Medulla oblongata (tissue), 1 donor: Measurements from ENCODE around the gene RPS6KA2.

Experiments
- DNase-seq: peaks from one replicate; pipeline ENCODE4 v3.0.0-alpha.2; 2015; ENCODE audit errors: extremely low spot score

The RPS6KA2 gene

DNA sequence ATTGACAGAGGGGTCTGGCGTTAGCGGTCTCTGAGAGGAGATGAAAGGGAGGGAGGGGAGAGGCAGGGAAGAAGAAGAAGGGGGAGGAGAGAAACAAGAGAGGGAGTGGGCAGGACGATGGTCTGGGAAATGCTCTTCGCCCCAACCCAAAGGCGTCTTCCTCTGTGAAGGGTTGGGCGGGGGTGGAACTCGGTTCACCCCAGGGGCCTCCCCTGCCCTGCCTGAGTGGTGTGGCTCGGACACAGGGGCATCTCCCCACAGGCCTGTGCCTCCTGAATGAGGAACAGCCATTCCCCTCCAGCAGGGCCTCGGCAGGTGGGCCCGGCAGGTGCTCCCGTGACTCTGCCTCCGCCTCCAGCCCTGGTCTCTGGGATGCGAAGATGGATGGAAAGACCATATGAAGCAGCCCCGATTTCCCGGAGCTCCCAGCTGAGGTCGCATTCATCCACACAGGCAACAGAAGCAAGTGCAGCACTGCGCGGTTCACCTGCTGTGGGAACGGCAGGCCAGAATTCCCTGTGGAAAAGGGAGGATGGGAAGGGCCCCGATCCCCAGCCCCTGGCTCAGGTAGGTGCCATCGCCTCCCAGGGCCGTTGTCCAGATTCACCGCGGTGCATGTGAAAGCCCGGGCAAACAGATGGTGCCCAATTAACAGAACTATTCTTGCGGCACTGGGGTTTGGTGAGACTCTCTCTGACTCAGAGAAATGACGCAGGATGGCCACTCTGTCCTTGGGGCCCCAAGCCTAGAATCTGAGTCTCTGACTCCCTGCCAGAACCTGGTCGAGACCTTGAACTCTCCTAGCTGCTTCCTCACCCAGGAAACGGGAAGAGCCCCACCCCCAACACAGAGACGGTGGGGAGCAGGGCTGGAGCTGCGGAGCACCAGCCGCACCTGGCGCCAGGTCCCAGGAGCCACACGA is 29.4 kb upstream of the RPS6KA2 start:
- DNase-seq, result no peak

GRCh38 chr6:166655713-166656229 is 28.7 kb upstream of the RPS6KA2 start:
- DNase-seq, result no peak

- DNase-seq, result no peak
These were observed 28.2 kb upstream of the RPS6KA2 start for GRCh38 chr6:166655251-166655650.

- no peak for DNase-seq
These were observed 27.5 kb upstream of the RPS6KA2 start for GRCh38 chr6:166654573-166654972.

- no peak for DNase-seq
These were observed 26.5 kb upstream of the RPS6KA2 start for GRCh38 chr6:166653639-166653941.

- no peak for DNase-seq
These were observed 24.1 kb upstream of the RPS6KA2 start for GRCh38 chr6:166650824-166651807.

DNA sequence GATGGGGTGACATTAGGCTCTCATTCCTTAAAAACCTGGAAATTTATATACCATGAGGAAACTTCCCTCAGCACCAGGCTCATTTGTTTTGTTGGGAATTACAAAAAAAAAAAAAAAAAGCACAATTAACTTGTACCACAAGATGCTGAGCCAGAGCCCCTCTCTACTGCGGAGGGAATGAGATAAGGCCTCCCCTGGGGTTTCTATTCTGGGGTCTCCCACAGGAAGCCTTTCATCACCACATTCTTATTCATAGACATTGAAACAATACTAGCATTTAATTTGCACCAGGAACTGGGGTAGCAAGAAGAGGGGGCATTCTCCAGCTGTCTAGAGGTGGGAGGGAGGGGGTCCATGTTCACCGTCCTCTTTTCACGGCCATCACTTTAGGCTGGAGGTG is 23.0 kb upstream of the RPS6KA2 start:
- no peak for DNase-seq

DNA sequence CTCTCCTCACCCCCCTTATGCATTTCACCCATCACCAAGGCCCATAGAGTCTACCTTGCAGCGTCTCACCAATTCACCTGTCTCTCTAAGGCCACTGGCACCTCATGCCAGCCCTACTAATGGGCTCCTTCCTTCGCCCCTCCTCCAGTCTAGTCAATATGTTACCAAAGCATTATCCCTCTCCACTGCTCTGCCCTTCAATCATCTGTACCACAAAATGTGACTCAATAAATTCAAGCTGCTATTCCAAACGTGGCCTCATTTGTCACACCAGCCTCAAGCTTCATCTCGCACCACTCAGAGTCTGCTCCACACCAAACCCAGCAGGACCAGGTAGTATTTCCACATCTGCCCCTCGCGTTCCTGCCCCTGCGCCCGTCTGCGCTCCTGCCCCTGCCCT is 21.8 kb upstream of the RPS6KA2 start:
- DNase-seq, result no peak

GRCh38 chr6:166647896-166648295 is 20.8 kb upstream of the RPS6KA2 start:
- DNase-seq, result no peak

- no peak for DNase-seq
These were observed 19.7 kb upstream of the RPS6KA2 start for GRCh38 chr6:166646716-166647115.

DNA sequence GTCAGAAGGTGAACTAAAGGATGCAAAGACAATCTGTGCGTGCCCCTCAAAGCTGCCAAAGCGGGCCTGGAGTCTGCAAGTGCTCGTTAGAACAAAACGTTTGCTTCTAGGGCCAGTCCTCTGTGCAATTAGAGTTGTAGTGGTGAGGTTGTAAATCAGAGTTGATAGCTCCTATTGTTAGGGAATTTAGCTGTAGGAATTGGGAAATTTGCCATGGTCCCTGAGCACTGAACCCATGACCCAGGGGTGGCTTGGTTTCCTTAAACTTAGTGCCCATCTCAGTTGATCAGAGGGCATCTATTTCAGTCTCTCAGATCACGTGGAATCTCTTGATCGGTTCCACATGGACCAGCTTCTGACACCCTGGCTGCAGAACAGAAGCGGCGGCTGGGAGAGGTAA is 18.8 kb upstream of the RPS6KA2 start:
- DNase-seq, result no peak

- DNase-seq, result no peak
These were observed 17.6 kb upstream of the RPS6KA2 start for GRCh38 chr6:166644681-166645080.

DNA sequence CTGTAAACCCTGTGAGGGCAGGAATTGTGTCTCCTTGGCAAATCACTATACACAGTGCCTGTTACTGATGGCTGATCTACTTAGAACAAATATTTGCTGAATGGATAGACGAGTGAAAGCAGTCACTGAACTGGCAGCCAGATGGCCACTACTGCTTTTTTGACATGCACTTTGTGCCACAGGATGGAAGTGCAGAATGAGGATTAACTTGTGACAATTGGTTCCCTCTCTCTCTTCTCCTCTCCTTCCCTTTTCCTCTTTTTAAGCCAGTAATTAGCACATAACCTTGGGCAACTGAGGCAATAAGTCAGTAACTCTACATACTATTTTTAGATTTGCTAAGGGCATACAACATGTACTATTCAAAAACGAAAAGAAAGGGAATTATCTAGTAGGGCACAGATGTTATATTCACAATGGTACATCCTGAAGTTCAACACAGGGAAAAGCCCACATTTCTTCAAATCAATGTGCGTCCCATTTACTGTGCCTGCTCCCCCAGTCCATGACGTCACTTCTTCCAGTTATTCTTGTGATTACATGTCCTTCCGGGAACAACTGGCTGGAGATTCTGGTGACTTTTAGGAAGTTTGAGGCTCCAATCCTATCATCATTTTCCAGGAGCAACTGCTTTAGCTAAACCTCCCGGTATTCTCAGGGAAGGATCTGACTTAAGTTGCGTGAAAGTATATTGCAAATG is 17.0 kb upstream of the RPS6KA2 start:
- no peak for DNase-seq

GRCh38 chr6:166642646-166643045 is 15.6 kb upstream of the RPS6KA2 start:
- DNase-seq, result no peak

- no peak for DNase-seq
These were observed 13.4 kb upstream of the RPS6KA2 start for GRCh38 chr6:166640342-166641043.

GRCh38 chr6:166639921-166640320 is 12.9 kb upstream of the RPS6KA2 start:
- no peak for DNase-seq

GRCh38 chr6:166638573-166638964 is 11.5 kb upstream of the RPS6KA2 start:
- DNase-seq, result no peak

DNA sequence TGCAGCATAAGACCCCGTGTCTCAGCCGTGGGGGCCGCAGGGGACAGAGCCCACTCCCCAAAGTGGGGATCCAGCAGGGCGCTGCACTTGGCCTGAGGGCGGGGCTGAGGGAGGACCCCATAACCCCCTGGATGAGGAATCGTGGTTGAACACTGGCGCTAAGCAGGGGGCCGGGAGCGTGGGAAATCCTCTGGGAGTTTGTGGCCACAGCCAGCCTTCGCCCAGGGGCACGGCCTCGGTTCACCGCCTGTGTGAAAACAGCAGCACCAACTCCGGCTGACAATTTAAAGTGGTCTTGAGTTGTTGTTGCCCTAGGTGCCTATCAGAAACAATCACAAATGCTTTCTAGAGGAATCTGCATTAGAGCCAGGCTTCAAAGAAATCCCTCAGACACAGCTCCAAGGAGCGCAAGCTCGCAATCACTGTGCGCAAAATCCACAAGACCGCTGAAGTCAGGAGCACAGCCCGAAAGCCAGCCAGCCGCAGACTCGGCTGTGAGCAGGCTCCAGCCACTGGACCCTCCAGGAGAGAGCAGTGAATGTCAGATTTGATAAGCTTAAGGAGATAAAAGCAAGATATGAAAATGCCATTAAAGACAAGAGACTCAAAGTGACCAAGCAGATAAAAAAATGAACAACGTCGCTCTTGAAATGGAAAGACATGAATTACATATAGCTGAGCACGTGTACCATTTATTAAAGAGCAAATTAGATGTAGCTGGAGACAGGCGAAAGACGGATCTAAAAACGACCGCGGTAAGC is 10.9 kb upstream of the RPS6KA2 start:
- no peak for DNase-seq

GRCh38 chr6:166636934-166637333 is 9.9 kb upstream of the RPS6KA2 start:
- DNase-seq, result no peak

- DNase-seq, result no peak
These were observed 9.3 kb upstream of the RPS6KA2 start for GRCh38 chr6:166636191-166636933.
